ENCODE data around the gene HAUS8. TPM values are rescaled to one million over a fixed set of nuclear protein-coding genes. Genes with fewer than 3 reads are reported as not detected.

HAUS8 gene
- total and polyA plus RNA-seq, 2 experiments from 2014 or later, result 2.8 to 5.5 TPM

DNA sequence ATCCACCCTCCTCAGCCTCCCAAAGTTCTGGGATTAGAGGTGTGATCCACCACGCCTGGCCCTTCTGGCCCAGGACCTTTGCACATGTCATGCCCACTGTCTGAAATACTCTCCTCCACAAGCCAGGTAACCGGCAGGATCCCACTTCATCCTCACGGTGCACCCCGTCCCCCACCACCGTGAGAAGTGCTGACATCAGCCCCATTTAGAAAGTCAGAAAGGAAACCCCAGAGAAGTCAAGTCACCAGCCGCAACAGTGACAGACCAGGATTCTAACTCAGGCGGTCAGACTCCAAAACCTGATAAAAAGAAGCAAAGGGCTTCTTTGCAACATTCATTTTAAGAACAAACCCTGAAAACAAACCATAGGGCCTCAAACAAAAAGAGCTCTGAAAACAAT is 52.5 kb downstream of the HAUS8 start:
- Histone ChIP-seq H3K9me2 (replicated peaks; ENCODE audit: insufficient read depth) (no peaks in the 10 kb centered on the region), H2AFZ (no peak overlapping the region), H3K27me3 (peaks cover 7% of the 10 kb centered on the region), H3K4me2 (no peak overlapping the region), H3K79me2 (no peaks in the 10 kb centered on the region), H4K20me1 (ENCODE audit: insufficient read depth, poor library complexity, severe bottlenecking) (no peaks in the 10 kb centered on the region), H3K36me3 (replicated peaks; ENCODE audit: insufficient read depth, low read depth) (no peaks in the 10 kb centered on the region), H3K27ac (no peak overlapping the region), H3K4me1 (ENCODE audit: insufficient read depth) (peaks cover 10% of the 10 kb centered on the region), H3K9me3 (ENCODE audit: low read depth) (no peaks in the 10 kb centered on the region), H3K4me3 (no peak overlapping the region)
- 91% methylated on average over 7 of the region's 7 CpGs for WGBS (ENCODE audit: low lambda C conversion rate, missing lambda C conversion rate)
- TF ChIP-seq EZH2phosphoT487 (IDR thresholded peaks at IDR 0.05; ENCODE audit: low read depth, severe bottlenecking, unreplicated experiment), result no peak
- no peak for TF ChIP-seq EZH2 (IDR thresholded peaks at IDR 0.05; ENCODE audit: borderline replicate concordance)
- TF ChIP-seq, protein P1, sequence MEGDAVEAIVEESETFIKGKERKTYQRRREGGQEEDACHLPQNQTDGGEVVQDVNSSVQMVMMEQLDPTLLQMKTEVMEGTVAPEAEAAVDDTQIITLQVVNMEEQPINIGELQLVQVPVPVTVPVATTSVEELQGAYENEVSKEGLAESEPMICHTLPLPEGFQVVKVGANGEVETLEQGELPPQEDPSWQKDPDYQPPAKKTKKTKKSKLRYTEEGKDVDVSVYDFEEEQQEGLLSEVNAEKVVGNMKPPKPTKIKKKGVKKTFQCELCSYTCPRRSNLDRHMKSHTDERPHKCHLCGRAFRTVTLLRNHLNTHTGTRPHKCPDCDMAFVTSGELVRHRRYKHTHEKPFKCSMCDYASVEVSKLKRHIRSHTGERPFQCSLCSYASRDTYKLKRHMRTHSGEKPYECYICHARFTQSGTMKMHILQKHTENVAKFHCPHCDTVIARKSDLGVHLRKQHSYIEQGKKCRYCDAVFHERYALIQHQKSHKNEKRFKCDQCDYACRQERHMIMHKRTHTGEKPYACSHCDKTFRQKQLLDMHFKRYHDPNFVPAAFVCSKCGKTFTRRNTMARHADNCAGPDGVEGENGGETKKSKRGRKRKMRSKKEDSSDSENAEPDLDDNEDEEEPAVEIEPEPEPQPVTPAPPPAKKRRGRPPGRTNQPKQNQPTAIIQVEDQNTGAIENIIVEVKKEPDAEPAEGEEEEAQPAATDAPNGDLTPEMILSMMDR (IDR thresholded peaks at IDR 0.05; ENCODE audit: poor library complexity), result no peak
- no peak for DNase-seq (ENCODE audit: low spot score)

DNA sequence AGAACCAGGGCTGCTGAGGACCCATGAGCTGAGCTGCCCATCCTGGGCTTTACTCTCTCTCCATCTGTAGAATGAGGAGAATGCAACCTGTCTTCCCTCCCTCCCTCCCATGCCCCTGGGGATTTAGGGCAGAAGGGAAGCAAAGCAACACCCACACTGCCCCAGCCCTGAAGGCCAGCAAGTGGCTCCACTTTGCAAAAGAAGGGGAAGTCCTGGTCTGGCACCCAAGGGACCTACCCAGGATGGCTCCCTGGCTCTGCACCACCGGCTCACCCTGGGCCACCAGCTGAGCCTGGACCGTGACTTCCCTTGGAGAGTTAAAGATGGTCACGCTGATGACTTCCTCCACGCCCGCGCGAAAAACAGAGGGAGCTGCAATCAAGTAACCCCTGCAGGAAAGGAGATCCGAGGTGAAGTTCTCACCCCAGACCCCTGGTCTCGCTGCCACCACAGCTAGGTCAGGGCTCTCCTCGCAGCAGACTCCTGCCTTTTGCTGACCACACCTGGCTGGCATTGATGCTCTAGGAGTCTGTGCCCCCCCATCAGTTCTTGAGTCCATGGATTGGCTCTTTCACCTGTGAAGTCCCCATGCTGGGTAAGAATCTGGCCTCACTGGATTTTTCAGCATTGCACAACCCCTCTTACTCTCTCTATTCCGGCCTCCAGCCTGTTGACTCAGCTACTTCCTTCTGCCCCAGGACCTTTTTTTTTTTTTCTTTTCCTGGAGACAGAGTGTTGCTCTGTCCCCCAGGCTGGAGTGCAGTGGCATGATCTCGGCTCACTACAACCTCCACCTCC is 53.3 kb downstream of the HAUS8 start:
- WGBS (ENCODE audit: low lambda C conversion rate, missing lambda C conversion rate), result 96% methylated on average over 12 of the region's 12 CpGs
- H3K9me2 ChIP-seq (replicated peaks; ENCODE audit: insufficient read depth), result no peaks in the 10 kb centered on the region
- H3K9me3 ChIP-seq (ENCODE audit: low read depth), result no peaks in the 10 kb centered on the region
- H4K20me1 ChIP-seq (ENCODE audit: insufficient read depth, poor library complexity, severe bottlenecking), result no peaks in the 10 kb centered on the region
- peaks cover 5% of the 10 kb centered on the region for H3K4me1 ChIP-seq (ENCODE audit: insufficient read depth)
- TF ChIP-seq EZH2phosphoT487 (IDR thresholded peaks at IDR 0.05; ENCODE audit: low read depth, severe bottlenecking, unreplicated experiment), result no peak
- TF ChIP-seq, protein P1 (IDR thresholded peaks at IDR 0.05; ENCODE audit: poor library complexity), result no peak
- no peak for TF ChIP-seq EZH2 (IDR thresholded peaks at IDR 0.05; ENCODE audit: borderline replicate concordance)
- H3K36me3 ChIP-seq (replicated peaks; ENCODE audit: insufficient read depth, low read depth), result no peaks in the 10 kb centered on the region
- no peak overlapping the region for H3K4me3 ChIP-seq
- H3K27ac ChIP-seq, result no peak overlapping the region
- H3K27me3 ChIP-seq, result peaks cover 7% of the 10 kb centered on the region
- H2AFZ ChIP-seq, result no peak overlapping the region
- no peaks in the 10 kb centered on the region for H3K79me2 ChIP-seq
- H3K4me2 ChIP-seq, result no peak overlapping the region
- DNase-seq (ENCODE audit: low spot score), result no peak

DNA sequence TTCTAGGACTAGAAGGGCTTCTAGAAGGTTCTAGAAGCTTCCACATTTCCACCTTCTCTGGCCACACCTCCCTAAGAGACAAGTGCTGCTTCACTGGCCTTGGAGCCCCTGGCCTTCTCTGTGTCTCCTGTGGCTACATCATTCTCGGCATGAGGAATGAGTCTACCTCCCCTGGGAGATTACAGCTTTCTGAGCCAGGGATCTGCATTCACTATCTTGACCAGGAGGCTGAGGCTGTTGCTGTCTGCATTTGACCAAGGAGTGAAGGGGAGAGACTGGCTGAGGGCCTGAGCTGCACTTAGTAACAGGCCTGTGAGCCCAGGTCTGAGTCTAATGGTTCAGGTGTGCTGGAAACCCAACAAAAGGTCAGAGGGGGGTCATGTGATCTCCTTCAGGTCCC is 53.9 kb downstream of the HAUS8 start:
- Histone ChIP-seq H3K4me1 (ENCODE audit: insufficient read depth) (peaks cover 5% of the 10 kb centered on the region), H3K9me2 (replicated peaks; ENCODE audit: insufficient read depth) (no peaks in the 10 kb centered on the region), H2AFZ (no peak overlapping the region), H3K27me3 (peaks cover 7% of the 10 kb centered on the region), H3K4me2 (no peak overlapping the region), H3K79me2 (no peaks in the 10 kb centered on the region), H4K20me1 (ENCODE audit: insufficient read depth, poor library complexity, severe bottlenecking) (no peaks in the 10 kb centered on the region), H3K9me3 (ENCODE audit: low read depth) (no peaks in the 10 kb centered on the region), H3K27ac (no peak overlapping the region), H3K36me3 (replicated peaks; ENCODE audit: insufficient read depth, low read depth) (no peaks in the 10 kb centered on the region), H3K4me3 (no peak overlapping the region)
- DNase-seq (ENCODE audit: low spot score), result no peak
- 96% methylated on average over 1 of the region's 1 CpG for WGBS (ENCODE audit: low lambda C conversion rate, missing lambda C conversion rate)
- TF ChIP-seq, protein P1 (IDR thresholded peaks at IDR 0.05; ENCODE audit: poor library complexity), result no peak
- no peak for TF ChIP-seq EZH2 (IDR thresholded peaks at IDR 0.05; ENCODE audit: borderline replicate concordance)
- TF ChIP-seq EZH2phosphoT487 (IDR thresholded peaks at IDR 0.05; ENCODE audit: low read depth, severe bottlenecking, unreplicated experiment), result no peak

All from hepatocyte (in vitro differentiated cells).